Measurements from ENCODE around the gene FADD. TPM values are rescaled to one million over a fixed set of nuclear protein-coding genes. Genes with fewer than 3 reads are reported as not detected.

The FADD gene
- total RNA-seq, 2 donors from 2014 or later = 22.7 to 34.4 TPM

DNA sequence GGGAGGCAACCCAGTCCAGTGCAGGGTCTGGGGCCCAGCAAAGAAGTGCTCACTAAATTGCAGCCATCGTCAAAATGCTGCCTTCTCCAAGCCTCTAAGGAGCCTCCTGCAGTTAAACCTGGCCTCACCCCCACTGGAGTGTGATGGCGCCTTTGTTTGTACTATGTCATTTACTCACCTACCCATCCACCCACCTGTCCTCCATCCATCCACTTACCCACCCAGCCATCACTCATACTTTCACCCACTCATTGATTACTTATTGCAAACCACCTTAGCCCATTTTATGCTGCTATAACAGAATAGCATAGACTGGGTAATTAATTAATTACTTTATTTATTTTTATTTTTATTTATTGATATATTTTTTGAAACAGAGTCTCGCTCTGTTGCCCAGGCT lies 38.6 kb downstream of the FADD start:
- H3K27ac Mint-ChIP-seq = no peak overlapping the region
- H3K9me3 Mint-ChIP-seq = no peaks in the 10 kb centered on the region
- ATAC-seq (no peak), DNase-seq (ENCODE audit: low spot score in 2 of 2) (no peak)
- H3K36me3 Mint-ChIP-seq = peaks cover 0 to under 1% of the 10 kb centered on the region in 2 donors

GRCh38 chr11:70242885-70243284 lies 39.8 kb downstream of the FADD start:
- no peak for DNase-seq (ENCODE audit: low spot score in 2 of 2)
- no peak for ATAC-seq
- H3K27ac Mint-ChIP-seq = no peak overlapping the region
- peaks cover 0 to 10% of the 10 kb centered on the region in 2 donors for H3K36me3 Mint-ChIP-seq
- peaks cover 0 to 5% of the 10 kb centered on the region in 2 donors for H3K9me3 Mint-ChIP-seq

- Mint-ChIP-seq H3K36me3 (peaks cover 0 to 10% of the 10 kb centered on the region in 2 donors), H3K27ac (peak overlapping the region; percentile 31 to 32), H3K9me3 (peaks cover 0 to 5% of the 10 kb centered on the region in 2 donors)
- ATAC-seq (no peak), DNase-seq (ENCODE audit: low spot score in 2 of 2) (no peak)
These were observed 41.0 kb downstream of the FADD start for GRCh38 chr11:70243912-70244652.

GRCh38 chr11:70244698-70245097 lies 41.6 kb downstream of the FADD start:
- DNase-seq (ENCODE audit: low spot score in 2 of 2) (no peak), ATAC-seq (no peak)
- Mint-ChIP-seq H3K36me3 (peaks cover 0 to 10% of the 10 kb centered on the region in 2 donors), H3K27ac (peak overlapping the region in 1 of 2 donors; percentile 32), H3K9me3 (peaks cover 0 to 5% of the 10 kb centered on the region in 2 donors)

DNA sequence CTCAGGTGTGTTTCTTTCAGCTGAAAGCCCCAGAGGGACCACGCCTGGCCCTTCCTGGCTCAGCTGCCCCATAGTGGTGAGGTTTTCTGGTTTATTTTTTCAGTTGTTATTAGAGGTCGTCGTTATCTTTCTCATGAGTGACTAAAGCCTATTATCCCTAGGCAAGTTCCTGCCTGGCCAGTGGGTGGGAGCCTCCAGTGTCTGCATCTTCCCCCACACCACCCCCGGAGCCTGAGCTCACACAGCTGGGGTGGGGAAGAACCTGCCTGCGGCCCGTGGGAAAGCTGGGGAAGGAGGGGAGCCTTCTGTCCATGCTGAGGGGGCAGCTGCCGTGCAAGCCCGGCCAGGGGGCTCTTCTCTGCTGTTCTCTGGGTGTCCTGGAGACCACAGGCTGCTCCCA lies 43.1 kb downstream of the FADD start:
- Mint-ChIP-seq H3K27ac (no peak overlapping the region), H3K9me3 (peaks cover 0 to 5% of the 10 kb centered on the region in 2 donors), H3K36me3 (peaks cover 0 to 10% of the 10 kb centered on the region in 2 donors)
- no peak for ATAC-seq
- DNase-seq (ENCODE audit: low spot score in 2 of 2) = no peak

GRCh38 chr11:70247042-70247709 lies 44.1 kb downstream of the FADD start:
- Mint-ChIP-seq H3K27ac (peak overlapping the region; percentile 17 to 86), H3K36me3 (peaks cover 0 to 10% of the 10 kb centered on the region in 2 donors), H3K9me3 (peaks cover 0 to 5% of the 10 kb centered on the region in 2 donors)
- peak in 1 of 2 donors; percentile 85 for ATAC-seq
- peak in 1 of 2 donors; percentile 57 for DNase-seq (ENCODE audit: low spot score in 2 of 2)

DNA sequence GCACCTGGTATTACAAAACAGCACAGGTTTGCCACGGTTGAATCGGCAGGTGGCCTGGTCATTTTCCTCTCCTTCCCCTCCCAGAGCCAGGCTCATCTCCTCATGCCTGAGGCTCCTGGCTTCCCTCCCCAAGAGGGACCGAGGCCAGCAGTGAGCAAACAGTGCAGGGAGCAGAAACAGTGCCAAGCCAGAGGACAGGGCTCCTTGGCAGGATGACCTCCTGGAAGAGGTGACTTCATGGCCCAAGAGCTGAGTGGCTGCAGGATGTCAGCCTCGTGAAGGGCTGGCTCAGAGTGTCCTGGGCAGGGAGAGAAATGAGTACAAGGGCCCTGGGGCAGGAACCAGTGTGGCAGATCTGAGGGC lies 44.6 kb downstream of the FADD start:
- Mint-ChIP-seq H3K36me3 (peaks cover 0 to 10% of the 10 kb centered on the region in 2 donors), H3K27ac (peak overlapping the region; percentile 17 to 86), H3K9me3 (peaks cover 0 to 5% of the 10 kb centered on the region in 2 donors)
- DNase-seq (ENCODE audit: low spot score in 2 of 2) (no peak), ATAC-seq (peak in 1 of 2 donors; percentile 44)

DNA sequence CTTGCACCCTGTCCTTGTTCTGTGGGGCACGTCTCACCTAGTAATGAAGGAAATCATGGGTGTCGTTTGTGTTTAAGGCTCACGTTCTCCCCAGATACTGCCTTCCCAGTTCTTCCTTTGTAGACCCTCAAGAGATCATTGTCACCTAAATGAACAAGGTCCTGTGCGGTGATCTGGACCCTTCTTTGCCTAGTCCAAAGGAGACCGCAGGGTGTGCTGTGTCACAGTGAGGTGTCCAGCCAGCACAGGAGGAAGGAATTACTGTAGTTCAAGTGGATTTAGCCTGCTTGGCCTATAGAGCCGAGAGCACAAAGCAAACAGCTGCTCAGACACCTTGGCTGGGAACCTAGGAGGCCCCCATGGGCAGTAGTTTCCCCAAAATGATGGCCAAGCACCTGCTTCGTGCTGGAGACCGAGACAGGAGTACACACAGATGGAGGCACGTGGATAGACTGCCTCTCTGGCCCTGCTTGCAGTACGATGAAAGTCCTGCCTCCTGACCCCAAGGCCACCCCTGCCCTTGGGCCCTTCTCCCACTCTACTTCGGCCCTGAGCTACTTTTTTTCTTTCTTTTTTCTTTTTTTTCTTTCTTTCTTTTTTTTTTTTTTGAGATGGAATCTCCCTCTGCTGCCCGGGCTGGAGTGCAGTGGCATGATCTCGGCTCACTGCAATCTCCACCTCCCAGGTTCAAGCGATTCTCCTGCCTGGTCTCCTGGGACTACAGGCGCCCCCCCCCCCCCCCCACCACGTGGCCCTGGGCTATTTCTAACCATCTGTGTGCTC lies 48.0 kb downstream of the FADD start:
- peaks cover 0 to 10% of the 10 kb centered on the region in 2 donors for H3K36me3 Mint-ChIP-seq
- peaks cover 0 to 5% of the 10 kb centered on the region in 2 donors for H3K9me3 Mint-ChIP-seq
- ATAC-seq = no peak
- H3K27ac Mint-ChIP-seq = no peak overlapping the region
- DNase-seq (ENCODE audit: low spot score in 2 of 2) = no peak

DNA sequence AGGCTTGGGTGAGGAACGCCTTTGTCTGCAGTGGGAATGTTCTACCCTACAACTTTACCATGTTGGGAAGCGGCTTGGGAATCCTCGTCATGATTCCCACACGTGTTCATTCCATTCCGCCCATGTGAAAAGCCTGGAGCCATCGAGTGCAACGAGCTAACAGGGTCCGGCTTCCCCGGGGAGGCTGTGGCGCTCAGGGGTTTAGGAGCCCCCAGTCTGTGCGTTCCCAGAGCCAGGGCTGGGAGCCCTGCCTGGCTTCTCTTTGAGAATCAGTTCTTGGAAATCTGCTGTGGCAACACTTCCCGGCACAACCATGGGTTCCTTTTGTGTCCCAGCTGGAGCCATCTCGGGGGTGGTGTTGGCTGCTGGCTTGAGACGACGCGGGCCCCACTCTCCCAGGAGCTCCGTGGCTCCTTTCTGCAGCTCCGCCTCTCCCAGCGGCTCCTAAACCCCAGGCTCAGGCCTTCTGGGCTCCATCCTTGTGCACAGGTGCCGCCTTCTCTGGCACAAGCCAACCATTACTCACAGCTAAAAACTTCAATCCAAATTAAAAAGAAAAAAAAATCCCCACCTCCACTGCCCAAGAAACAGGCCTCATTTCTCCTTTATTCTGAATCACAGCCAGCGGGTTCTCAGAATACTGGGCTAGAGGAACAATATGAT lies 48.7 kb downstream of the FADD start:
- DNase-seq (ENCODE audit: low spot score in 2 of 2) (no peak), ATAC-seq (no peak)
- peaks cover 0 to 5% of the 10 kb centered on the region in 2 donors for H3K9me3 Mint-ChIP-seq
- peaks cover 0 to 8% of the 10 kb centered on the region in 2 donors for H3K36me3 Mint-ChIP-seq
- H3K27ac Mint-ChIP-seq = no peak overlapping the region

GRCh38 chr11:70252844-70253243 lies 49.7 kb downstream of the FADD start:
- H3K27ac Mint-ChIP-seq = no peak overlapping the region

GRCh38 chr11:70255477-70256116 lies 52.5 kb downstream of the FADD start:
- ATAC-seq (no peak), DNase-seq (ENCODE audit: low spot score in 2 of 2) (no peak)
- no peaks in the 10 kb centered on the region for H3K9me3 Mint-ChIP-seq
- H3K27ac Mint-ChIP-seq = no peak overlapping the region
- no peaks in the 10 kb centered on the region for H3K36me3 Mint-ChIP-seq

More at GRCh38 chr11:70252844-70253243, 49.7 kb downstream of the FADD start:
- Mint-ChIP-seq H3K36me3 (no peaks in the 10 kb centered on the region), H3K9me3 (no peaks in the 10 kb centered on the region)
- DNase-seq (ENCODE audit: low spot score in 2 of 2) (no peak), ATAC-seq (no peak)

Other genes with a start within 250 kb of the FADD start
- gene ANO1, start 125.0 kb upstream of the FADD start, total RNA-seq = under 1 TPM in 1 of 2 donors, not detected in 1; 0.33 TPM
- gene PPFIA1, start 67.4 kb downstream of the FADD start, total RNA-seq = 10 to 100 TPM; 31.4 to 37.9 TPM
- 10 to 100 TPM in 1 of 2 donors, 1 to 10 TPM in 1; 9.7 to 45.1 TPM for gene CTTN, start 195.2 kb downstream of the FADD start, total RNA-seq

Measured in activated naive CD4-positive, alpha-beta T cell treated with anti-CD3 and anti-CD28 coated beads, Interleukin-2, amount 50 U/mL, for 72 hours (primary cell).